ENCODE measurements around the gene PRKCA. TPM values are rescaled to one million over a fixed set of nuclear protein-coding genes. Genes with fewer than 3 reads are reported as not detected.

PRKCA gene
- polyA plus RNA-seq, 1 experiment, result 66.8 TPM

DNA sequence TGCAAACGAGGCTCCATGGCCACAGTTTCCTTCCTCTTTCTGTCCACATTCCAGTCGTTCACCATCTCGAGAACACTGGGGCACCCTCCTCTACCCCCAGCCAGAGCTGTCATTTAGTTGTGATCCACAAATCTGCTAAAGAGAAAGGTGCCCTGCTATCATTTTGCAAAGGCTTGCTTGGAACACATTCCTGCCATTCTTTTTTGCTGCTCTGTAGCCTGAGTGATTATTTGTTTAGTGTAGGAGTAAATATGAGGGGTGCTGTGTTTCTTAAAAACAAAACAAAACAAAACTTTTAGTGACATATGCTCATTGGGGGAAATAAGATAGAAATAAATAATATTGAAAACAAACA lies 166.7 kb downstream of the PRKCA start:
- DNase-seq (ENCODE audit: low read depth, low spot score), result no peak
- Histone ChIP-seq H3K27me3 (ENCODE audit: control insufficient read depth, insufficient read depth, low read length) (no peaks in the 10 kb centered on the region), H3K27ac (ENCODE audit: low read depth, low read length) (peak overlapping the region; percentile 74), H3K9me3 (ENCODE audit: control insufficient read depth, insufficient read depth, low read length) (no peaks in the 10 kb centered on the region), H3K4me3 (ENCODE audit: low read depth, low read length) (no peak overlapping the region)
- ChIA-PET CTCF (interaction anchor here (0.9 kb wide), 1 partner anchor 205 kb away, joined by 5 read pairs; no protein-coding TSS in a partner anchor), POLR2A (interaction anchor here (0.6 kb wide), 1 partner anchor 209 kb away, joined by 6 read pairs; no protein-coding TSS in a partner anchor)
- TF ChIP-seq CTCF (IDR thresholded peaks at IDR 0.05; ENCODE audit: low read depth, low read length), result no peak

GRCh38 chr17:66469461-66469860 lies 167.0 kb downstream of the PRKCA start:
- no peak overlapping the region for H3K4me3 ChIP-seq (ENCODE audit: low read depth, low read length)
- no peak for TF ChIP-seq CTCF (IDR thresholded peaks at IDR 0.05; ENCODE audit: low read depth, low read length)
- no peaks in the 10 kb centered on the region for H3K27me3 ChIP-seq (ENCODE audit: control insufficient read depth, insufficient read depth, low read length)
- no peak overlapping the region for H3K27ac ChIP-seq (ENCODE audit: low read depth, low read length)
- DNase-seq (ENCODE audit: low read depth, low spot score), result no peak
- CTCF ChIA-PET, result no interaction called here
- POLR2A ChIA-PET, result interaction anchor here (0.5 to 0.6 kb wide), 3 partner anchors 186 to 1666 kb away, joined by 3 to 6 read pairs (median 4); no protein-coding TSS in a partner anchor
- no peaks in the 10 kb centered on the region for H3K9me3 ChIP-seq (ENCODE audit: control insufficient read depth, insufficient read depth, low read length)

DNA sequence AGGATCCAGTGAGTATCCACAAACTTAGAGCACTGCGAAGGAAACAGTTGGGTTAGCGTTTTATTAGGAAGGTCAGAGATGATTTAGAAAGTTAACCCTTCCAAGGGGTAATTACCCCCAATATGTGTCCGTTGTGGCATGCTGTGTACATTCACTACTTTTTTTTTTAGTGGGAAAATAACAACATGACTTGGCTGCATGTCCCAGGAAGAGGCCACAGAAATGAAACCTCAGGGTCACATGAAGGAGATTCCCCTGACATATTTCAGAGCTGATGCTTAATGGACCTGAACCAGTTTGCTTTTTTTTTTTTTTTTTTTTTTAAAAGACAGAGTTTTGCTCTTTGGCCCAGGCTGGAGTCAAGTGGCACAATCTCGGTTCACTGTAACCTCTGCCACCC lies 167.5 kb downstream of the PRKCA start:
- H3K27ac ChIP-seq (ENCODE audit: low read depth, low read length), result no peak overlapping the region
- no peak for DNase-seq (ENCODE audit: low read depth, low spot score)
- H3K4me3 ChIP-seq (ENCODE audit: low read depth, low read length), result no peak overlapping the region
- ChIA-PET POLR2A (interaction anchor here (0.5 to 0.6 kb wide), 2 partner anchors 186 to 1666 kb away, joined by 3 to 4 read pairs; no protein-coding TSS in a partner anchor), CTCF (no interaction called here)
- TF ChIP-seq CTCF (IDR thresholded peaks at IDR 0.05; ENCODE audit: low read depth, low read length), result no peak
- H3K9me3 ChIP-seq (ENCODE audit: control insufficient read depth, insufficient read depth, low read length), result no peaks in the 10 kb centered on the region
- H3K27me3 ChIP-seq (ENCODE audit: control insufficient read depth, insufficient read depth, low read length), result no peaks in the 10 kb centered on the region

DNA sequence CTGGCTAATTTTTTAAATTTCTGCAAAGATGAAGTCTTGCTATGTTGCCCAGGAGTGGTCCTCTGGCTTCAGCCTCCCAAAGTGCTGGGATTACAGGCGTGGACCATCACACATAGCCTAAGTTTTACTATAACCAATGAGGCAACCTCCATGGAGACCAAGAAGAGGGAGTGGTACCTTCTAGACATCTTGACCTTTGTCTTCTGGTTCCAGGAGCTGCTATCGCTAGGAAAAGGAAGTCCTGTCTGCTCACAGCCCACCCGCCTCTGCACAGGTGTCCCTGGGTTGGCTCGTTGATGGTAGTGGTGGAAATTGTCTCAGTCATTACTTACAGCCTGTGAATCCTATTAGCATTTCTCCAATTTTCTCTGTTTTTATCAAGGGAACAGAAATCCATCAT lies 169.7 kb downstream of the PRKCA start:
- CTCF ChIA-PET, result no interaction called here
- no peak for DNase-seq (ENCODE audit: low read depth, low spot score)
- Histone ChIP-seq H3K27ac (ENCODE audit: low read depth, low read length) (no peak overlapping the region), H3K4me3 (ENCODE audit: low read depth, low read length) (no peak overlapping the region), H3K27me3 (ENCODE audit: control insufficient read depth, insufficient read depth, low read length) (no peaks in the 10 kb centered on the region), H3K9me3 (ENCODE audit: control insufficient read depth, insufficient read depth, low read length) (0 out of 2 replicates have a peak, but pooled peaks cover 4% of the 10 kb centered on the region)
- no peak for TF ChIP-seq CTCF (IDR thresholded peaks at IDR 0.05; ENCODE audit: low read depth, low read length)
- POLR2A ChIA-PET, result no interaction called here

DNA sequence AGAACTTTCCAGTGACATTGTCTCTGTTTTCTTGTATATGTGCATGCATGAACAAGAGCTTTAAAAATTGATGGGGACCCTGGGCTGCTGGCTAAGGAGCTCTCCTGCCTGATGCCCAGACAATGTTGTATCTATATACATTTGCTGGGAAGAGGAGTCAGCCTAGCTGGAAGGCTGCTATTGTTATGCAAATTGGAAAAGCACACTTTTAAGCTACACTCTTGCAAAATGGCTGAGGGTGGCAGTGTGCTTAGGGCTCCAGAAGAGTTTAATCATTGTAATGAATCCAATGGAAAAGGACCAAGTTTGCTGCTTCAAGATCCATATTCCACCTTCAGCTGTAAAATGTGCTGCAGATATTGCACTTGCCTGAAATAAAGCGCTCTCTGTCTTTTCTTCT lies 171.8 kb downstream of the PRKCA start:
- H3K27ac ChIP-seq (ENCODE audit: low read depth, low read length), result no peak overlapping the region
- DNase-seq (ENCODE audit: low read depth, low spot score), result no peak
- H3K9me3 ChIP-seq (ENCODE audit: control insufficient read depth, insufficient read depth, low read length), result 0 out of 2 replicates have a peak, but pooled peaks cover 4% of the 10 kb centered on the region
- no peak for TF ChIP-seq CTCF (IDR thresholded peaks at IDR 0.05; ENCODE audit: low read depth, low read length)
- no peaks in the 10 kb centered on the region for H3K27me3 ChIP-seq (ENCODE audit: control insufficient read depth, insufficient read depth, low read length)
- ChIA-PET CTCF (interaction anchor here (1.0 to 1.8 kb wide), 2 partner anchors 9 to 93 kb away, joined by 3 to 4 read pairs; no protein-coding TSS in a partner anchor), POLR2A (no interaction called here)
- no peak overlapping the region for H3K4me3 ChIP-seq (ENCODE audit: low read depth, low read length)
